ENCODE data around the gene SMARCD1. TPM values are rescaled to one million over a fixed set of nuclear protein-coding genes. Genes with fewer than 3 reads are reported as not detected.
A peak's percentile ranks its signal among the peaks of the same experiment; 100 is the strongest.

The SMARCD1 gene
- 33.4 and 44.0 TPM in 2 replicates for total RNA-seq
- 26.1 and 27.9 TPM in 2 replicates for polyA plus RNA-seq

DNA sequence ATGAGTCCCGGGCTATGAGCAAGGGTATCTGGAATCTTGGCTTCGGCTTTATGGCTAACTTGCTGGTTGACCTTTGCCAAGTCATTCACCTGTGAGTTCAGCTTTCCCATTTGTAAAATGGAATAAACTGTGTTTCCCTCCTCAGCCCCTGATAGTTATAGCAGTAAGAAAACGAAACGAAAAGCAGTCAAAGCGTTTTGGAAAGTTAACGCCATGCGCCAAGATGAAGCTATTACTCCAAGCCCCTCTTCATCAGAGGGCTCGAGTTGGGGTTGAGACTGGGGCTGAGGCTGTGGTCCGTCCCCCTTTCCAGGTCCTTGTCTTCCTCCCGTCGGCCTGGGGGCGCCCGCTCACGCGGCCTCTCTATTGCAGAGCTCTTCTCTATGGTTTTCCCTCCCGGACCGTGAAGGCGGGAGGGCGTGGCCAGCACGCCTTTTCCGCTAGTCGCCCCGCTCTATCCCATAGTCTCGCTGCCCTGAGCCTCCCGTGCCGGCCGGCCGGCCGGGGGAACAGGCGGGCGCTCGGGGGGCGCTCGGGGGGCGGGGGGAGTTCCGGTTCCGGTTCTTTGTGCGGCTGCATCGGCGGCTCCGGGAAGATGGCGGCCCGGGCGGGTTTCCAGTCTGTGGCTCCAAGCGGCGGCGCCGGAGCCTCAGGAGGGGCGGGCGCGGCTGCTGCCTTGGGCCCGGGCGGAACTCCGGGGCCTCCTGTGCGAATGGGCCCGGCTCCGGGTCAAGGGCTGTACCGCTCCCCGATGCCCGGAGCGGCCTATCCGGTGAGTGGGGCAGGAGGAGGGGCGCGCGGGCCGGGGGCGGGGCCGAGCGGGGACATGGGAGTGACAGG, at the start of gene SMARCD1:
TSS of gene SMARCD1 (plus strand) at position 568 of the 840 bp plus-strand sequence. CDS start at position 596, 28 bp downstream.
- Histone ChIP-seq H3K36me3 (replicated peaks; ENCODE audit: insufficient read depth, low read depth) (no peaks in the 10 kb centered on the region), H3K4me3 (peak within 1 kb of the TSS; percentile 78), H3K27ac (peak within 1 kb of the TSS; percentile 96), H3K9me3 (ENCODE audit: low read depth) (no peaks in the 10 kb centered on the region), H3K4me1 (ENCODE audit: insufficient read depth) (peaks cover 19% of the 10 kb centered on the region), H3K79me2 (peaks cover 15% of the 10 kb centered on the region), H2AFZ (peak within 1 kb of the TSS; percentile 69), H3K27me3 (no peaks in the 10 kb centered on the region), H3K9me2 (replicated peaks; ENCODE audit: insufficient read depth) (no peaks in the 10 kb centered on the region), H4K20me1 (ENCODE audit: insufficient read depth, poor library complexity, severe bottlenecking) (peaks cover 9% of the 10 kb centered on the region), H3K4me2 (peak within 1 kb of the TSS; percentile 76)
- peak; percentile 97 for DNase-seq (ENCODE audit: low spot score)
- WGBS (ENCODE audit: low lambda C conversion rate, missing lambda C conversion rate): 1% methylated on average over 46 of the region's 69 CpGs
- TF ChIP-seq EZH2 (IDR thresholded peaks at IDR 0.05; ENCODE audit: borderline replicate concordance): no peak
- TF ChIP-seq, protein P1, sequence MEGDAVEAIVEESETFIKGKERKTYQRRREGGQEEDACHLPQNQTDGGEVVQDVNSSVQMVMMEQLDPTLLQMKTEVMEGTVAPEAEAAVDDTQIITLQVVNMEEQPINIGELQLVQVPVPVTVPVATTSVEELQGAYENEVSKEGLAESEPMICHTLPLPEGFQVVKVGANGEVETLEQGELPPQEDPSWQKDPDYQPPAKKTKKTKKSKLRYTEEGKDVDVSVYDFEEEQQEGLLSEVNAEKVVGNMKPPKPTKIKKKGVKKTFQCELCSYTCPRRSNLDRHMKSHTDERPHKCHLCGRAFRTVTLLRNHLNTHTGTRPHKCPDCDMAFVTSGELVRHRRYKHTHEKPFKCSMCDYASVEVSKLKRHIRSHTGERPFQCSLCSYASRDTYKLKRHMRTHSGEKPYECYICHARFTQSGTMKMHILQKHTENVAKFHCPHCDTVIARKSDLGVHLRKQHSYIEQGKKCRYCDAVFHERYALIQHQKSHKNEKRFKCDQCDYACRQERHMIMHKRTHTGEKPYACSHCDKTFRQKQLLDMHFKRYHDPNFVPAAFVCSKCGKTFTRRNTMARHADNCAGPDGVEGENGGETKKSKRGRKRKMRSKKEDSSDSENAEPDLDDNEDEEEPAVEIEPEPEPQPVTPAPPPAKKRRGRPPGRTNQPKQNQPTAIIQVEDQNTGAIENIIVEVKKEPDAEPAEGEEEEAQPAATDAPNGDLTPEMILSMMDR (IDR thresholded peaks at IDR 0.05; ENCODE audit: poor library complexity): peak; percentile 79

DNA sequence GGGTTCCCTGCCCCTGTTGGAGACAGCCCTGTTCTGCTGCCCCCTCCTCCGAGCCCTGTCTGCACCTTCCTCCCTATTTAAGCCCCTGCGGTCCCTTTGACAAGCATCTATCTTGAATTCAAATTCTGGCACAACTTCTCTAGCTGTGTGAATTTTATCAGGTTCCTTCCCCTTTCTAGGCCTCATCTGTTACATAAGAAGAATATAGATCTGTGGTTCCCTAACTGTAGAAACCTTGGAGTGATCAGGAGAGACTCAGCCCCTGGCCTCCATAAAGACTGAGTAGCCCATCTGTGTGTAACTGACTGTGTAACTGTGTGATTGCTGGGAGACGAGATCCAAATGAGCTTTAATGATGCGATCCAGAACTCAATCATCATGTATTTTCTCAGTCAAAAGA, 46.8 kb upstream of the SMARCD1 start:
- no peaks in the 10 kb centered on the region for H3K9me3 ChIP-seq (ENCODE audit: low read depth)
- H4K20me1 ChIP-seq (ENCODE audit: insufficient read depth, poor library complexity, severe bottlenecking): no peaks in the 10 kb centered on the region
- no peak overlapping the region for H2AFZ ChIP-seq
- H3K4me1 ChIP-seq (ENCODE audit: insufficient read depth): peaks cover 8% of the 10 kb centered on the region
- H3K36me3 ChIP-seq (replicated peaks; ENCODE audit: insufficient read depth, low read depth): no peaks in the 10 kb centered on the region
- H3K79me2 ChIP-seq: no peaks in the 10 kb centered on the region
- 90% methylated on average over 4 of the region's 4 CpGs for WGBS (ENCODE audit: low lambda C conversion rate, missing lambda C conversion rate)
- H3K4me3 ChIP-seq: no peak overlapping the region
- no peak overlapping the region for H3K27ac ChIP-seq
- TF ChIP-seq EZH2 (IDR thresholded peaks at IDR 0.05; ENCODE audit: borderline replicate concordance) (no peak), EZH2phosphoT487 (IDR thresholded peaks at IDR 0.05; ENCODE audit: low read depth, severe bottlenecking, unreplicated experiment) (no peak)
- TF ChIP-seq, protein P1 (IDR thresholded peaks at IDR 0.05; ENCODE audit: poor library complexity): no peak
- no peak for DNase-seq (ENCODE audit: low spot score)
- H3K4me2 ChIP-seq: no peak overlapping the region
- no peaks in the 10 kb centered on the region for H3K27me3 ChIP-seq
- H3K9me2 ChIP-seq (replicated peaks; ENCODE audit: insufficient read depth): no peaks in the 10 kb centered on the region

DNA sequence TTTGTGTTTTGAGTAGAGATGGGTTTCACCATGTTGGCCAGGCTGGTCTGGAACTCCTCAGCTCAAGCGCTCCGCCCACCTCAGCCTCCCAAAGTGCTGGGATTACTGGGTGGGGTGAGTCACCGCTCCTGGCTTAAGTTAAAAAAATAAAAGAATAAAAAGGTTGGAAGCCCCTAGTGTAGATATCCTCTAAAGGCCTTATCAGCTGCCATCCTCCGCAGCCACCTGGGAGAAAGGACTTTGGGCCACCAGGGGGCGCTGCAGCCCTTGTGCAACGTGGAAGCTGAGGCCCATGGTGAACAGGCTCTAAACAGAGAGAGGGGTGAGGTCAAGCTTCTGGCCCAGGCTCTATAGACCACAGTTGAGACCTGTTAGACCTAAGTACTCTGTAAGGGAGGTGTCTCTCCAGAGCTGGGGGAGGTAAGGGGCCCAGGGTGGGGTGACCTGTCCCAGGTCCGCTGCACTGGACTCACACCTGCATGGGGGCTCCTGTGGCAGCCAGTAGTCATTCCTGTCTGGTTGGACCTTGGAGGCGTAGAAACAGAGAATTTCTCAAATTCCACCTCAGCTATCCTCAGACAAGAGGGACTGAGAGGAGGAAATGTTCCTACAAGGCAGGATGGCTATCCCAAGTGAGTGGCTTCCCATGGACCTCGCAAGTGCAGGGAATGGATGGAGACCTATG, 45.8 kb upstream of the SMARCD1 start:
- H3K9me3 ChIP-seq (ENCODE audit: low read depth): no peaks in the 10 kb centered on the region
- H3K9me2 ChIP-seq (replicated peaks; ENCODE audit: insufficient read depth): no peaks in the 10 kb centered on the region
- H3K4me3 ChIP-seq: no peak overlapping the region
- peak overlapping the region; percentile 21 for H3K27ac ChIP-seq
- no peaks in the 10 kb centered on the region for H3K27me3 ChIP-seq
- peaks cover 8% of the 10 kb centered on the region for H3K4me1 ChIP-seq (ENCODE audit: insufficient read depth)
- WGBS (ENCODE audit: low lambda C conversion rate, missing lambda C conversion rate): 39% methylated on average over 9 of the region's 9 CpGs
- no peak overlapping the region for H3K4me2 ChIP-seq
- peak; percentile 90 for DNase-seq (ENCODE audit: low spot score)
- H3K36me3 ChIP-seq (replicated peaks; ENCODE audit: insufficient read depth, low read depth): no peaks in the 10 kb centered on the region
- no peak overlapping the region for H2AFZ ChIP-seq
- no peaks in the 10 kb centered on the region for H4K20me1 ChIP-seq (ENCODE audit: insufficient read depth, poor library complexity, severe bottlenecking)
- TF ChIP-seq, protein P1 (IDR thresholded peaks at IDR 0.05; ENCODE audit: poor library complexity): peak; percentile 88
- TF ChIP-seq EZH2 (IDR thresholded peaks at IDR 0.05; ENCODE audit: borderline replicate concordance) (no peak), EZH2phosphoT487 (IDR thresholded peaks at IDR 0.05; ENCODE audit: low read depth, severe bottlenecking, unreplicated experiment) (no peak)
- H3K79me2 ChIP-seq: no peaks in the 10 kb centered on the region
